H9 (cell line): Measurements from ENCODE around the gene AKT1. TPM values are rescaled to one million over a fixed set of nuclear protein-coding genes. Genes with fewer than 3 reads are reported as not detected.

Source experiments
- DNase-seq: peaks from one replicate; pipeline ENCODE4 v3.0.0-alpha.2; 2017
- H2AFZ ChIP-seq: one replicate; pipeline ENCODE4 v1.6.1; 2013; ENCODE audit warnings: mild to moderate bottlenecking, low read length, control low read depth, moderate library complexity
- H2AK5ac ChIP-seq: 2 replicates; pipeline ENCODE4 v1.6.1; 2013; ENCODE audit warnings: low read length, control low read depth, mixed read lengths; ENCODE audit not compliant: insufficient read length
- H2BK120ac ChIP-seq: one replicate; pipeline ENCODE4 v1.6.1; 2013; ENCODE audit warnings: low read depth, mild to moderate bottlenecking, low read length, control low read depth, inconsistent platforms; ENCODE audit not compliant: poor library complexity, severe bottlenecking
- H2BK12ac ChIP-seq: 2 replicates; pipeline ENCODE4 v1.6.1; 2013; ENCODE audit warnings: low read length, control low read depth, mixed read lengths, low read depth; ENCODE audit not compliant: insufficient read length
- H2BK15ac ChIP-seq: 2 replicates; pipeline ENCODE4 v1.6.1; 2013; ENCODE audit warnings: low read depth, low read length, control low read depth
- H2BK20ac ChIP-seq: one replicate; pipeline ENCODE4 v1.6.1; 2013; ENCODE audit warnings: low read depth, mild to moderate bottlenecking, low read length, control low read depth, inconsistent platforms; ENCODE audit not compliant: poor library complexity, severe bottlenecking
- H2BK5ac ChIP-seq: 2 replicates; pipeline ENCODE4 v1.6.1; 2013; ENCODE audit warnings: low read length, control low read depth, mixed read lengths; ENCODE audit not compliant: insufficient read length
- H3K14ac ChIP-seq: 2 replicates; pipeline ENCODE4 v1.6.1; 2013; ENCODE audit warnings: low read length, control low read depth; ENCODE audit not compliant: insufficient read depth
- H3K18ac ChIP-seq: 2 replicates; pipeline ENCODE4 v1.6.1; 2013; ENCODE audit warnings: low read depth, mild to moderate bottlenecking, mixed read lengths, low read length, control low read depth; ENCODE audit not compliant: insufficient read length
- H3K23ac ChIP-seq: 2 replicates; pipeline ENCODE4 v1.6.1; 2013; ENCODE audit warnings: low read length, control low read depth, mixed read lengths, low read depth; ENCODE audit not compliant: insufficient read length
- H3K23me2 ChIP-seq: 2 replicates; pipeline ENCODE4 v1.6.1; 2013; ENCODE audit warnings: low read depth, mild to moderate bottlenecking, mixed read lengths, low read length, control low read depth; ENCODE audit not compliant: insufficient read length, poor library complexity, severe bottlenecking
- H3K27ac ChIP-seq: 2 replicates; pipeline ENCODE4 v1.5.1; 2013; ENCODE audit warnings: low read length, control low read depth, mixed read lengths, low read depth; ENCODE audit not compliant: insufficient read length
- H3K27me3 ChIP-seq: 2 replicates; pipeline ENCODE4 v1.6.1; 2013; ENCODE audit warnings: low read length, control low read depth, inconsistent platforms; ENCODE audit not compliant: insufficient read depth
- H3K4ac ChIP-seq: 2 replicates; pipeline ENCODE4 v1.6.1; 2013; ENCODE audit warnings: low read depth, mild to moderate bottlenecking, control low read depth, inconsistent platforms, low read length, moderate library complexity
- H3K4me1 ChIP-seq: 2 replicates; pipeline ENCODE4 v1.6.1; 2013; ENCODE audit warnings: low read length, control low read depth, inconsistent platforms; ENCODE audit not compliant: insufficient read depth
- H3K4me2 ChIP-seq: 2 replicates; pipeline ENCODE4 v1.6.1; 2013; ENCODE audit warnings: low read length, control low read depth, mixed read lengths; ENCODE audit not compliant: insufficient read length, insufficient read depth
- H3K56ac ChIP-seq: 2 replicates; pipeline ENCODE4 v1.6.1; 2013; ENCODE audit warnings: low read depth, mild to moderate bottlenecking, mixed read lengths, low read length, control low read depth; ENCODE audit not compliant: insufficient read length
- H3K79me1 ChIP-seq: 2 replicates; pipeline ENCODE4 v1.6.1; 2013; ENCODE audit warnings: low read depth, mild to moderate bottlenecking, moderate library complexity, low read length, control low read depth, inconsistent platforms; ENCODE audit not compliant: insufficient read depth, poor library complexity, severe bottlenecking
- H3K79me2 ChIP-seq: 2 replicates; pipeline ENCODE4 v1.6.1; 2013; ENCODE audit warnings: low read length, control low read depth, inconsistent platforms; ENCODE audit not compliant: insufficient read depth
- H3K9ac ChIP-seq: 2 replicates; pipeline ENCODE4 v1.6.1; 2013; ENCODE audit warnings: low read length, control low read depth, mixed read lengths; ENCODE audit not compliant: insufficient read length; ENCODE audit errors: extremely low read depth
- H3K9me3 ChIP-seq: one replicate; pipeline ENCODE4 v1.6.1; 2013; ENCODE audit warnings: low read depth, low read length, inconsistent platforms; ENCODE audit not compliant: control insufficient read depth
- H3T11ph ChIP-seq: one replicate; pipeline ENCODE4 v1.6.1; 2013; ENCODE audit warnings: mild to moderate bottlenecking, low read length, control low read depth, inconsistent platforms
- H4K20me1 ChIP-seq: one replicate; pipeline ENCODE4 v1.6.1; 2013; ENCODE audit not compliant: control insufficient read depth, insufficient read length, insufficient read depth
- H4K5ac ChIP-seq: 2 replicates; pipeline ENCODE4 v1.6.1; 2013; ENCODE audit warnings: low read depth, mild to moderate bottlenecking, mixed read lengths, low read length, control low read depth; ENCODE audit not compliant: insufficient read length
- H4K8ac ChIP-seq: replicated peaks from 2 replicates; pipeline ENCODE4 v1.6.1; 2013; ENCODE audit warnings: low read length, control low read depth, mixed read lengths, low read depth; ENCODE audit not compliant: insufficient read length
- H4K91ac ChIP-seq: 2 replicates; pipeline ENCODE4 v1.6.1; 2013; ENCODE audit warnings: low read depth, mild to moderate bottlenecking, moderate library complexity, mixed read lengths, low read length, control low read depth; ENCODE audit not compliant: insufficient read length
- H3K27ac Mint-ChIP-seq, 3 experiments: 2 replicates in 2 of 3; 3 replicates in 1 of 3; pipeline ENCODE4 v1.8.0; 2020 to 2021; ENCODE audit warnings: mixed read lengths in 3 of 3, mild to moderate bottlenecking in 1 of 3, moderate library complexity in 1 of 3
- H3K27me3 Mint-ChIP-seq: 2 replicates; pipeline ENCODE4 v1.8.0; 2021; ENCODE audit warnings: low read depth, mild to moderate bottlenecking, moderate library complexity, mixed read lengths
- H3K36me3 Mint-ChIP-seq, 3 experiments: 2 replicates in 2 of 3; 3 replicates in 1 of 3; pipeline ENCODE4 v1.8.0; 2020 to 2021; ENCODE audit warnings: low read depth in 3 of 3, mixed read lengths in 3 of 3; ENCODE audit not compliant: insufficient read depth in 1 of 3
- H3K4me1 Mint-ChIP-seq, 2 experiments: 2 replicates each; pipeline ENCODE4 v1.8.0; 2020; ENCODE audit warnings: mixed read lengths in 2 of 2
- H3K4me3 Mint-ChIP-seq, 2 experiments: 2 replicates in 1 of 2; 3 replicates in 1 of 2; pipeline ENCODE4 v1.8.0; 2020 to 2021; ENCODE audit warnings: mild to moderate bottlenecking in 2 of 2, mixed read lengths in 2 of 2, moderate library complexity in 1 of 2
- H3K9me3 Mint-ChIP-seq, 2 experiments: 2 replicates in 1 of 2; 3 replicates in 1 of 2; pipeline ENCODE4 v1.8.0; 2020; ENCODE audit warnings: mild to moderate bottlenecking in 2 of 2, mixed read lengths in 2 of 2, moderate library complexity in 1 of 2
- WGBS: extraction: QIAGEN DNeasy Blood & Tissue Kit; methylation state at CpG from one replicate; pipeline ENCODE4 v1.1.7; 2013; ENCODE audit warnings: missing lambda C conversion rate, low lambda C conversion rate, mixed read lengths; ENCODE audit not compliant: insufficient read length; ENCODE audit errors: extremely low coverage; 5-methylcytosine and 5-hydroxymethylcytosine counted together
- total RNA-seq: library from RNA; stranded (reverse); gene quantifications from 2 replicates; pipeline ENCODE4 v1.2.1, GENCODE V29; 2021
- TF ChIP-seq, protein P1 (sequence below): fragments of 200-600 bp; sonication (generic); conservative IDR thresholded peaks from 3 replicates; pipeline ENCODE4 v1.8.0; 2021; ENCODE audit warnings: antibody characterized with exemption, mild to moderate bottlenecking

Gene AKT1
- total RNA-seq, 1 experiment from 2014 or later, result 101 TPM

DNA sequence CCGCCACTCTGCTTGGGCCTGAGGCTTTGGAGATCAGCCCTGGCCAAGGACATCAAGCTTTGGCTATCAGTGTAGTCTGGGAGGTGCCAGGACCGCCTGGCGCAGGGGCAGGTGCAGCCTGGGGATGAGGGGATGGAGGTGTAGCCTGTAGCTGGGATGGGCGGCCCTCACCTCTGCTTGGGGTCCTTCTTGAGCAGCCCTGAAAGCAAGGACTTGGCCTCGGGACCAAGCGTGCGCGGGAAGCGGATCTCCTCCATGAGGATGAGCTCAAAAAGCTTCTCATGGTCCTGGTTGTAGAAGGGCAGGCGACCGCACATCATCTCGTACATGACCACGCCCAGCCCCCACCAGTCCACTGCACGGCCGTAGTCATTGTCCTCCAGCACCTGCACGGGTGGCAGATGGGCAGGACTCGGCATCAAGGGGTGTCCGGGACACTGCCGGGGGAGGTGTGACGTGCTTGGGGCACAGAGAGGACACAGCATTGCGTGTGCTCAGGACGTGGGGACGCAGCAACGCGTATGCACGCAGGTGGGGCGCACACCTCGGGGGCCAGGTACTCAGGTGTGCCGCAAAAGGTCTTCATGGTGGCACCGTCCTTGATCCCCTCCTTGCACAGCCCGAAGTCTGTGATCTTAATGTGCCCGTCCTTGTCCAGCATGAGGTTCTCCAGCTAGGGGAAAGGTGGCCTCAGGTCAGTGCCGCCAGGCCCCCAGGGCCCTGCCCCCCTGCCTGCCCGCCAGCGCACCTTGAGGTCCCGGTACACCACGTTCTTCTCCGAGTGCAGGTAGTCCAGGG lies 22.6 kb downstream of the AKT1 start:
- Histone ChIP-seq H4K8ac (no peak overlapping the region), H4K5ac (no peak overlapping the region), H3T11ph (no peak overlapping the region), H2BK5ac (no peak overlapping the region), H3K14ac (no peak overlapping the region), H4K91ac (no peak overlapping the region), H2AK5ac (no peak overlapping the region), H2BK120ac (no peak overlapping the region), H3K27ac (no peak overlapping the region), H2AFZ (no peak overlapping the region), H2BK15ac (no peak overlapping the region), H3K18ac (no peak overlapping the region), H2BK20ac (no peak overlapping the region), H3K4me1 (no peaks in the 10 kb centered on the region), H2BK12ac (no peak overlapping the region), H3K23ac (no peak overlapping the region), H3K23me2 (peaks cover 2% of the 10 kb centered on the region), H3K79me1 (no peaks in the 10 kb centered on the region), H3K9ac (no peak overlapping the region), H3K56ac (no peak overlapping the region), H4K20me1 (no peaks in the 10 kb centered on the region), H3K4me2 (no peak overlapping the region), H3K4ac (no peak overlapping the region), H3K27me3 (no peaks in the 10 kb centered on the region), H3K9me3 (no peaks in the 10 kb centered on the region), H3K79me2 (no peaks in the 10 kb centered on the region)
- Mint-ChIP-seq H3K4me3 (no peak overlapping the region; a peak in 1 of 5 replicates), H3K4me1 (peaks cover 13 to 14% of the 10 kb centered on the region in 2 experiments), H3K9me3 (peaks cover 0 to 9% of the 10 kb centered on the region in 2 experiments; a peak in 4 of 5 replicates), H3K27me3 (no peaks in the 10 kb centered on the region), H3K36me3 (peaks cover 34 to 51% (median 50%) of the 10 kb centered on the region in 3 experiments), H3K27ac (no peak overlapping the region)
- no peak for DNase-seq
- TF ChIP-seq, protein P1, sequence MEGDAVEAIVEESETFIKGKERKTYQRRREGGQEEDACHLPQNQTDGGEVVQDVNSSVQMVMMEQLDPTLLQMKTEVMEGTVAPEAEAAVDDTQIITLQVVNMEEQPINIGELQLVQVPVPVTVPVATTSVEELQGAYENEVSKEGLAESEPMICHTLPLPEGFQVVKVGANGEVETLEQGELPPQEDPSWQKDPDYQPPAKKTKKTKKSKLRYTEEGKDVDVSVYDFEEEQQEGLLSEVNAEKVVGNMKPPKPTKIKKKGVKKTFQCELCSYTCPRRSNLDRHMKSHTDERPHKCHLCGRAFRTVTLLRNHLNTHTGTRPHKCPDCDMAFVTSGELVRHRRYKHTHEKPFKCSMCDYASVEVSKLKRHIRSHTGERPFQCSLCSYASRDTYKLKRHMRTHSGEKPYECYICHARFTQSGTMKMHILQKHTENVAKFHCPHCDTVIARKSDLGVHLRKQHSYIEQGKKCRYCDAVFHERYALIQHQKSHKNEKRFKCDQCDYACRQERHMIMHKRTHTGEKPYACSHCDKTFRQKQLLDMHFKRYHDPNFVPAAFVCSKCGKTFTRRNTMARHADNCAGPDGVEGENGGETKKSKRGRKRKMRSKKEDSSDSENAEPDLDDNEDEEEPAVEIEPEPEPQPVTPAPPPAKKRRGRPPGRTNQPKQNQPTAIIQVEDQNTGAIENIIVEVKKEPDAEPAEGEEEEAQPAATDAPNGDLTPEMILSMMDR, result no peak
- WGBS, result no CpG with 5 or more reads among the region's 38 CpGs
